ENCODE measurements around the gene CDC42SE2.
"Not testable (repeated sequence)": the region's sequence is repeated elsewhere in the genome, so short reads cannot be mapped to it uniquely, and the experiment has no call there.

The CDC42SE2 gene

GRCh38 chr5:131324303-131324702 is 60.5 kb downstream of the CDC42SE2 start:
- no peak for DNase-seq

DNA sequence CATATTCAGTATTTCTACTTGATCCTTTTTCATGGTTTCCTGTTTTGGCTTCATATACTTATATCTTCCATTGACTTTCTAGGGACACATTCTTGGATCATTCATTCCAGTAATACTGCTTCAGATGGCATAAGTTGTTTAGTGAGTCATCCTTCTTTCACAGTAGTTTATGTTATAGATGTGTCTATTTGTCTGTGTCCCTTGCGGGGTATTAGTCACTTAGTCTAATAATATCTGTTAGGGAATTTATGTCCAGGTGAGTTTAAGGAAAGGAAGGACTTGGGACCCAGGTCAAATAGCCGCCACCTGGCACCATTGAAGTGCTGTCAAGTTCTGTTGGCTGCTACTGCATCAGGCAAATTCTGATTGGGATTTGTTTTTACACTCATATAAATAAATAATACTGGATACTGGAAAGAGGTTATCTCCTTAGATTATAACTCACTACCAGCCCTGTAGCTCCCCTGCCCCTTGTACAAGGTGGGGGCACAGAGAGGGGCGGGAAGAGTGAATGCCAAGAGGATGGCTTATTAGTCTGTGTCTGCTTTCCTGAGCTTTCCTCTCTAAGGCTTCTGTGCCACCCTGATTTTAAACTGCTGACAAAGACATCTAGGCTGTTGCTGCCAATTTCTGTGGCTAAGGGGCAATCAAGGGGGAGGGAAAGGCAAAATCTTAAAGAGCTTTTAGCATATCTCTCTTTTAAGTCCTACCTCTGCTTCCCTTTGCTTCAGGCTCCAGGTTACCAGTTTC is 64.9 kb downstream of the CDC42SE2 start:
- no peak for DNase-seq

DNA sequence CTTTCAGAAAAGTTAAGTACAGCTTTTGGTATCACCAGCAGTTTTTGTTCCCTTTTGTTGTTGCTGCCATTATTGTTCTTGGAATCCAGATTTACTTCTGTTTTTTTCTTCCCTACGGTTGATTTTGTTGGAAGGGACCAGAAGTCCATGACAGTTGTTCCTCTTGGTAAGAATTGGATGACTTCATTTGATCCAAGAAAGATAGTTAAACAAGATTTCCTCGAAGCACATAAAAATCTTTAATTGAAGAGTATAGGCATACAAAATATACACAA is 65.4 kb downstream of the CDC42SE2 start:
- DNase-seq = no peak

DNA sequence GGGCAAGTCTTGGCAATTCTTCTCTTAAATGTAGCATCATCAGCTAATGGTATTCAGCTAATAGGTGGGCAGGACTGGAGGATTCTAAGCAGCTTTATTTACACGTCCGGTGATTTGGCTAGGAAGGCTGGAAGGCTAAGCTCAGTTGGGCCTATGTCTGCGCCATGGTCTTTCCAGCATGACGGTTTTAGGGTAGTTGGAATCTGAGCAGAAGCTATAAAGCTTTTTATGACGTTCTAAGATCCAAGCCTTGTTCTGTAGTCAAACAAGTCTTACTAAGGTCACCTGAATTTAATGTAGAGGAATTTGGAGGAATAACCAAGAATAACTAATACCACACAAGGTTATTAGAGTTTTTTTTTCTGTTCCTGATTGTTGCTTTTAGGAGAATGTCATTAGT is 66.2 kb downstream of the CDC42SE2 start:
- DNase-seq = no peak

GRCh38 chr5:131335756-131336155 is 71.9 kb downstream of the CDC42SE2 start:
- DNase-seq = not testable (repeated sequence)

DNA sequence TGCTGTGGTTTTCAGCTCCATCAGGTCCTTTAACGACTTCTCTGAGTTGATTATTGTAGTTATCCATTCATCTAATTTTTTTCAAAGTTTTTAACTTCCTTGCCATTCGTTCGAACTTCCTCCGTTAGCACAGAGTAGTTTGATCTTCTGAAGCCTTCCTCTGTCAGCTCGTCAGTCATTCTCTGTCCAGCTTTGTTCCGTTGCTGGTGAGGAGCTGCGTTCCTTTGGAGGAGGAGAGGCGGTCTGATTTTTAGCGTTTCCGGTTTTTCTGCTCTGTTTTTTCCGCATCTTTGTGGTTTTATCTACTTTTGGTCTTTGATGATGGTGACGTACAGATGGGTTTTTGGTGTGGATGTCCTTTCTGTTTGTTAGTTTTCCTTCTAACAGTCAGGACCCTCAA is 72.9 kb downstream of the CDC42SE2 start:
- not testable (repeated sequence) for DNase-seq

DNA sequence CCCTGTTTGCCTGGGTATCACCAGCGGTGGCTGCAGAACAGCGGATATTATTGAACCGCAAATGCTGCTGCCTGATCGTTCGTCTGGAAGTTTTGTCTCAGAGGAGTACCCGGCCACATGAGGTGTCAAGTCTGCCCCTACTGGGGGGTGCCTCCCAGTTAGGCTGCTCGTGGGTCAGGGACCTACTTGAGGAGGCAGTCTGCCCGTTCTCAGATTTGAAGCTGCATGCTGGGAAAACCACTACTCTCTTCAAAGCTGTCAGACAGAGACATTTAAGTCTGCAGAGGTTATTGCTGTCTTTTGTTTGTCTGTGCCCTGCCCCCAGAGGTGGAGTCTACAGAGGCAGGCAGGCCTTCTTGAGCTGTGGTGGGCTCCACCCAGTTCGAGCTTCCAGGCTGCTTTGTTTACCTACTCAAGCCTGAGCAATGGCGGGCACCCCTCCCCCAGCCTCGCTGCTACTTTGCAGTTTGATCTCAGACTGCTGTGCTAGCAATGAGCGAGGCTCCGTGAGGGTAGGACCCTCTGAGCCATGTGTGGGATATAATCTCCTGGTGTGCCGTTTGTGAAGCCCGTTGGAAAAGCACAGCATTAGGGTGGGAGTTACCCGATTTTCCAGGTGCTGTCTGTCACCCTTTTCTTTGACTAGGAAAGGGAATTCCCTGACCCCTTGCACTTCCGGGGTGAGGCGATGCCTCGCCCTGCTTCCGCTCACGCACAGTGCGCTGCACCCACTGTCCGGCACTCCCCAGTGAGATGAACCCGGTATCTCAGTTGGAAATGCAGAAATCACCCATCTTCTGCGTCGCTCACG is 73.6 kb downstream of the CDC42SE2 start:
- DNase-seq = peak; percentile 9

DNA sequence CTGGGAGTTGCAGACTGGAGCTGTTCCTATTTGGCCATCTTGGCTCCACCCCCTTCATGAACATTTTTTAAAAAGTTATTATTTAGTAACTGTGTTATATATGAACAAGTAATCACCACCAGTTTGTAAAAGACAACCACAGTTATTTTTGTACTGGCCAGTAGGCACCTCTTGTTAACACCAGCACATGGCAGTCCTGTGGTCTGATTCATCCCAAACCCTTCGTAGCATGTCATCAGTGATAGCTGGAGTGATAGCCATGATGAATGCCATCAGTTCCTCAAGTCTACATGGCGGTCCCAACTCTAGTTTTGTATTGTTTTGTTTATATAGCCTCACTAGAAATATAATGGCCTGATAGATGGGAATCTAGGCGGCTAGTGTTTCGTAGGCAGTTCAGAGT is 74.2 kb downstream of the CDC42SE2 start:
- no peak for DNase-seq

DNA sequence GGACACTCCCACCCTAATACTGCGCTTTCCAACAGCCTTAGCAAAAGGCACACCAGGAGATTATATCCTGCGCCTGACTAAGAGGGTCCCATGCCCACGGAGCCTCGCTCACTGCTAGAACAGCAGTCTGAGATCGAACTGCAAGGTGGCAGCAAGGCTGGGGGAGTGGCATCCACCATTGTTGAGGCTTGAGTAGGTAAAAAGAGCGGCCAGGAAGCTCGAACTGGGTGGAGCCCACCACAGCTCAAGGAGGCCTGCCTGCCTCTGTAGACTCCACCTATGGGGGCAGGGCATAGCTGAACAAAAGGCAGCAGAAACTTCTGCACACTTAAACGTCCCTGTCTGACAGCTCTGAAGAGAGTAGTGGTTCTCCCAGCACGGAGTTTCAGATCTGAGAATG is 80.4 kb downstream of the CDC42SE2 start:
- DNase-seq = not testable (repeated sequence)

- not testable (repeated sequence) for DNase-seq
Observed at GRCh38 chr5:131346204-131346603, 82.4 kb downstream of the CDC42SE2 start.

- no peak for DNase-seq
Observed at GRCh38 chr5:131353991-131354390, 90.1 kb downstream of the CDC42SE2 start.

DNA sequence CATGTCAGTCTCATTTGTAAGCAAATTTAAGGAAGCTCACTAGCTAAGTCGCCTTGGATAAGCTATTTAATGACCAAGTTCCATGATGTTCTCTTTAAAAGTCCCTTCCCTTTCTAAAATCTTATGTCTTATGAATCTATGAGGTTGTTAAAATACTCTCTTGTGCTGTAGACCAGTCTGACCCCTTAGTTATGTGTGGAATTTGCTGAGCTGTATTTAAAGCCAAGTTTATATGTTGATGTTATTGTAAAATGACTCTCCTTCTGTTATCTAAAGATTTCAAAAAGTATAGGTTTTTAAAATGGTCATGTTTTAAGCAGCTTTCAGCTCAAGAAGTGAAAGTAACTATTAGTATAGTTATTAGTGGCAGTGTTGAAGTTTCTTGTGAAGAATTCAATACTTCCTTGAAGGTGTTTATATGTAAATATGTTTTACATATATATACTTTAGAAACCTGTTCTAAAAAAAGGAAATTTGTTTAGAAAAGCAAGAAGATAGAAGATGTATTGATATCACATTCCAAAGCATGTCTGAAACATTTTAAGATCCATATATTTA is 92.2 kb downstream of the CDC42SE2 start:
- no peak for DNase-seq

DNA sequence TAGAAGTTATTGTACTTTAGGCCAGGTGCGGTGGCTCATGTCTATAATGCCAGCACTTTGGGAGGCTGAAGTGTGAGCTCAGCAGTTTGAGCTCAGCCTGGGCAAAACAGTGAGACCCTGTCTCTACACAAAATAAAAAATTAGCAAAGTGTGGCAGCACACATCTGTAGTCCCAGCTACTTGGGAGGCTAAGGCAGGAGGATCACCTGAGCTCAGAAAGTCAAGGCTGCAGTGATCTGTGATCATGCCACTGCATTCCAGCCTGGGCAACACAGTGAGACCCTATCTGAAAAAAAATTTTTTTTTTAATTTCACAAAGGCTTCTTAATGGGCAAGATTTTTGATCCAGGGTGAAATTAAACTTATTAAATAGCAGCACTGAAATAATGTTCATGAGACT is 92.8 kb downstream of the CDC42SE2 start:
- DNase-seq = no peak

GRCh38 chr5:131357739-131358561 is 94.1 kb downstream of the CDC42SE2 start:
- peak; percentile 36 for DNase-seq

- DNase-seq = no peak
Observed at GRCh38 chr5:131361677-131362315, 97.9 kb downstream of the CDC42SE2 start.

DNA sequence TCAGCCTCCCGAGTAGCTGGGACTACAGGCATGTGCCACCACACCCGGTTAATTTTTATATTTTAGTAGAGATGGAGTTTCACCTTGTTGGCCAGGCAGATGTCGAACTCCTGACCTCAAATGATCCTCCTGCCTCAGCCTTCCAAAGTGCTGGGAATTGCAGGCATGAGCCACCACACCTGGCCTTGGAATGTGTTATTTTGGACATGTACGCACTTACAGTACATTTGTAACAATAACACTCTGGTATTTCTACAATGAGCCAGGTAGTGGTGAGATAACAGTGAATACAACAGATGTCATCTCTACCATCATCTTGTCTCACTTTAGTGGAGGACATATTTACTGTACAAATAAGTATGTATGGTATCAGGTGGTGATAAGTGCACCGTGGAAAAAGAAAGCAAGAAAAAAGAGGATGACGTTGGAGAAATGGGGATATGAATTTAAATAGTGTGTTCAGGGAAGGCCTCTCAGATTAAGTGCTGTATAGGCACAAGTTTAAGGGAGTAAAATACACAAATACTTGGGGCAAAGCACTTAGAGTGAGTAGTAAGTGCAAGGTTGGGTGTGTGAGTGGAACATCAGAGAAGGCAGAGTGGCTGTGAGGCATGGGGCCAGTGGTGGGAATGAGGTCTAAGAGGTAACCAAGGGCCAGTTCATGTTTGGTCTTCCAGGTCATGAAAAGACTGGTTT is 100.1 kb downstream of the CDC42SE2 start:
- no peak for DNase-seq

GRCh38 chr5:131364507-131365050 is 100.7 kb downstream of the CDC42SE2 start:
- no peak for DNase-seq

DNA sequence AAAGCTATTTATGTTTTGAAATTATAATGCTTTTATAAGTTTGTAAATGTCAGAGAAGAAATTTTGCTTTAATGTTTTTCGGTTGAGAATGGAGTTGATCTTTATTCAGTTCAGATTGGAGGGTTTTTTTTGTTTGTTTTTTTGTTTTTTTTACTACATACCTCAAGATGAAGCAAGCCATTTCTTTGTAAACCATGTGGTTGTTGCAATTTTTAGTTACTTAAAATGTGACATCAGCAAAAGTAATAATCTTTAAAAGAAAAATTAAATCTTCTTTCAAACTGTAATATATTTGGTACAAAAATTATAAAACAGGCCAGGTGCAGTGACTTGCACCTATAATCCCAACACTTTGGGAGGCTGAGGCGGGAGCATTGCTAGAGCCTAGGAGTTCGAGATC is 102.6 kb downstream of the CDC42SE2 start:
- DNase-seq = no peak

GRCh38 chr5:131367219-131367860 is 103.5 kb downstream of the CDC42SE2 start:
- no peak for DNase-seq

- no peak for DNase-seq
Observed at GRCh38 chr5:131368866-131369265, 105.0 kb downstream of the CDC42SE2 start.

DNA sequence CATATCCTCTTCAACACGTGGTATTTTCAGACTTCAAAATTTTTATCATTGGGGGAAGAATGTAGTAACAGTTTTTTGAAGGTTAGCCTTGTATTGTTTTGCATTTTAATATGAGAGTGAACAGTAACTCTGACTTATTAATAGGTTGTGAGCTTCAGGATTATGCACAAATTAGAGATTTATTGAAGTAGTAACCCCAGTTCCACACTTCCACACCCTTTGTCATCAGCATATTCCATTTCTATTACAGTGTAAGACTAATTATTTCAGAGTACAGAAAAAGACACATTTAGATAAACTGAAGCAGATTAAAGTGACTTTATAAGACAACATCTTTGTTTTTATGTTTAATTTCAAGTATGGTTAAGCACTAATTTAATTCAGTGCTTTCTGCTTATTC is 105.7 kb downstream of the CDC42SE2 start:
- no peak for DNase-seq
